OCI-LY1 (cell line): ENCODE data around the gene SYK.

ENCODE experiments used
- H2AFZ ChIP-seq: fragments of 200-600 bp; sonication (generic), shearing (Covaris generic); 2 replicates; pipeline ENCODE4 v1.6.0; 2014; ENCODE audit warnings: antibody characterized with exemption, mild to moderate bottlenecking, low read length
- H3F3A ChIP-seq: fragments of 200-600 bp; sonication (generic), shearing (Covaris generic); 2 replicates; pipeline ENCODE4 v1.6.0; 2014; ENCODE audit warnings: mild to moderate bottlenecking, antibody characterized with exemption, low read length, moderate library complexity; ENCODE audit not compliant: insufficient read depth
- H3K27ac ChIP-seq: fragments of 200-600 bp; sonication (generic); 2 replicates; pipeline ENCODE4 v1.5.1; 2014; ENCODE audit warnings: low read length, mixed run types, mild to moderate bottlenecking, low read depth; ENCODE audit not compliant: poor library complexity, severe bottlenecking
- H3K27me3 ChIP-seq: fragments of 200-600 bp; sonication (generic); 2 replicates; pipeline ENCODE4 v1.6.0; 2014; ENCODE audit warnings: antibody characterized with exemption, mild to moderate bottlenecking, low read length, moderate library complexity; ENCODE audit not compliant: insufficient read depth
- H3K36me3 ChIP-seq: fragments of 200-600 bp; sonication (generic); 2 replicates; pipeline ENCODE4 v1.6.1; 2014; ENCODE audit warnings: mild to moderate bottlenecking, antibody characterized with exemption, low read length, moderate library complexity, mixed read lengths; ENCODE audit not compliant: insufficient read depth
- H3K4me1 ChIP-seq: fragments of 200-600 bp; sonication (generic); 2 replicates; pipeline ENCODE4 v1.5.1; 2014; ENCODE audit warnings: mild to moderate bottlenecking, low read length, moderate library complexity; ENCODE audit not compliant: insufficient read depth, severe bottlenecking
- H3K4me2 ChIP-seq: fragments of 200-600 bp; sonication (generic), shearing (Covaris generic); 2 replicates; pipeline ENCODE4 v1.6.1; 2014; ENCODE audit warnings: low read length
- H3K4me3 ChIP-seq: fragments of 200-600 bp; sonication (generic); 2 replicates; pipeline ENCODE4 v1.5.1; 2014; ENCODE audit warnings: low read length, low read depth, mild to moderate bottlenecking, mixed read lengths; ENCODE audit not compliant: poor library complexity, severe bottlenecking
- H3K79me2 ChIP-seq: fragments of 200-600 bp; shearing (Covaris generic); 2 replicates; pipeline ENCODE4 v1.6.1; 2016; ENCODE audit warnings: mixed run types, low read length, mixed read lengths; ENCODE audit not compliant: insufficient read depth
- H3K9ac ChIP-seq: fragments of 200-600 bp; sonication (generic), shearing (Covaris generic); 2 replicates; pipeline ENCODE4 v1.6.1; 2014; ENCODE audit warnings: mild to moderate bottlenecking, low read length, mixed read lengths
- H3K9me2 ChIP-seq: fragments of 200-600 bp; sonication (generic), shearing (Covaris generic); 2 replicates; pipeline ENCODE4 v1.6.1; 2014; ENCODE audit warnings: low read depth, mild to moderate bottlenecking, low read length, mixed read lengths
- H3K9me3 ChIP-seq: fragments of 200-600 bp; shearing (Covaris generic); 2 replicates; pipeline ENCODE4 v1.6.1; 2014; ENCODE audit warnings: low read length, mixed read lengths
- H4K20me1 ChIP-seq: fragments of 200-600 bp; sonication (generic), shearing (Covaris generic); 2 replicates; pipeline ENCODE4 v1.6.0; 2016; ENCODE audit warnings: mild to moderate bottlenecking, low read length; ENCODE audit not compliant: insufficient read depth
- EZH2 ChIP-seq: fragments of 200-600 bp; sonication (generic), shearing (Covaris generic); IDR thresholded peaks from 2 replicates; pipeline ENCODE4 v1.8.0; 2017; ENCODE audit warnings: borderline replicate concordance, mixed run types, mild to moderate bottlenecking, antibody characterized with exemption, low read length, moderate library complexity, mixed read lengths
- TF ChIP-seq, protein P1 (sequence below): fragments of 200-600 bp; sonication (generic), shearing (Covaris generic); IDR thresholded peaks from 2 replicates; pipeline ENCODE4 v1.5.1; 2017; ENCODE audit warnings: mild to moderate bottlenecking, antibody characterized with exemption, low read length, moderate library complexity, mixed read lengths

SYK gene

DNA sequence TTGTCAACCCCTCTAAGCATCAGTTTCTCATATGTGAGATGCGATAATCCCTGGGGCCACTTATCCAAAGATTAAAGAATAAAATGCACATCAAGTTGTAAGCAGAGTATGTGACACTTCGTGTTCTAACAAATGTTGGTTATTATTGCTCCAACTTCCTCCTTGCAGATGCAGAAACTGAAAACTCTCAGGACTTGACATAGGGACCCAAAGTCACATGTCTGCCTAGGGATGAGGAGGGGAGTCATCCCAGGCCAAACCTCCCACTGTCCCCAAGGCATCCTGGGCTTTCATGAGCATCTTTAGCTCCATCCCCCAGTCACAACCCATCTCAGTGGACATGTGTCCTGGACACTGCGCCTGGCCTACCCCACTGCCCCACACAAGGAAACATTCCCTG, 27.5 kb upstream of the SYK start:
- Histone ChIP-seq H3K9me2 (no peaks in the 10 kb centered on the region), H4K20me1 (no peaks in the 10 kb centered on the region), H3K4me3 (peak overlapping the region; percentile 27), H3K27me3 (no peaks in the 10 kb centered on the region), H2AFZ (no peak overlapping the region), H3K4me1 (peaks cover 66% of the 10 kb centered on the region), H3K27ac (peak overlapping the region; percentile 93), H3K36me3 (no peaks in the 10 kb centered on the region), H3K79me2 (no peaks in the 10 kb centered on the region), H3K9ac (peak overlapping the region; percentile 24; the same call in 1 of the 2 replicates), H3K4me2 (peak overlapping the region; percentile 48), H3K9me3 (peaks cover 5% of the 10 kb centered on the region; the same call in 1 of the 2 replicates), H3F3A (peaks cover 2% of the 10 kb centered on the region; the same call in 1 of the 2 replicates)
- TF ChIP-seq, protein P1, sequence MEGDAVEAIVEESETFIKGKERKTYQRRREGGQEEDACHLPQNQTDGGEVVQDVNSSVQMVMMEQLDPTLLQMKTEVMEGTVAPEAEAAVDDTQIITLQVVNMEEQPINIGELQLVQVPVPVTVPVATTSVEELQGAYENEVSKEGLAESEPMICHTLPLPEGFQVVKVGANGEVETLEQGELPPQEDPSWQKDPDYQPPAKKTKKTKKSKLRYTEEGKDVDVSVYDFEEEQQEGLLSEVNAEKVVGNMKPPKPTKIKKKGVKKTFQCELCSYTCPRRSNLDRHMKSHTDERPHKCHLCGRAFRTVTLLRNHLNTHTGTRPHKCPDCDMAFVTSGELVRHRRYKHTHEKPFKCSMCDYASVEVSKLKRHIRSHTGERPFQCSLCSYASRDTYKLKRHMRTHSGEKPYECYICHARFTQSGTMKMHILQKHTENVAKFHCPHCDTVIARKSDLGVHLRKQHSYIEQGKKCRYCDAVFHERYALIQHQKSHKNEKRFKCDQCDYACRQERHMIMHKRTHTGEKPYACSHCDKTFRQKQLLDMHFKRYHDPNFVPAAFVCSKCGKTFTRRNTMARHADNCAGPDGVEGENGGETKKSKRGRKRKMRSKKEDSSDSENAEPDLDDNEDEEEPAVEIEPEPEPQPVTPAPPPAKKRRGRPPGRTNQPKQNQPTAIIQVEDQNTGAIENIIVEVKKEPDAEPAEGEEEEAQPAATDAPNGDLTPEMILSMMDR = no peak
- no peak for TF ChIP-seq EZH2

DNA sequence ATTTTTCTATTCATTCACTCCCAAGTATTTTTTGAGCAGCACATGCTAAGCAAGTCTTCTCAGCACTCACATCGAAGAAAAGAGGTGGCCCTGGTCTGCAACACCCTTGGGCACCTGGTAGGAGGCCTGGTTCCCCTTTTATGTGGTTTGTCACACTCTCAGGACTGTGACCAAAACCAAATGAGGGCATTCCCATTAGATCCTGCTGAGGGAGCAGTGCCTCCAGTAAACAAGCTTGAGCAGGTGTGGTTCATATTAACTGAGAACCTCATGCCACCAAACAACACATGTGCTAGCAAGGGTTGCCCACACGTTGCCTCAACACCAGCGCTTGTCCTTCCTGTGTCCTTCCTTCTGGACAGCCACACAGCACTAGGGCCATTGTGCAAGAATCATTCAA, 26.9 kb upstream of the SYK start:
- no peak for TF ChIP-seq EZH2
- TF ChIP-seq, protein P1 = peak; percentile 52
- H3K4me2 ChIP-seq = peak overlapping the region; percentile 48
- H3K27ac ChIP-seq = peak overlapping the region; percentile 93

DNA sequence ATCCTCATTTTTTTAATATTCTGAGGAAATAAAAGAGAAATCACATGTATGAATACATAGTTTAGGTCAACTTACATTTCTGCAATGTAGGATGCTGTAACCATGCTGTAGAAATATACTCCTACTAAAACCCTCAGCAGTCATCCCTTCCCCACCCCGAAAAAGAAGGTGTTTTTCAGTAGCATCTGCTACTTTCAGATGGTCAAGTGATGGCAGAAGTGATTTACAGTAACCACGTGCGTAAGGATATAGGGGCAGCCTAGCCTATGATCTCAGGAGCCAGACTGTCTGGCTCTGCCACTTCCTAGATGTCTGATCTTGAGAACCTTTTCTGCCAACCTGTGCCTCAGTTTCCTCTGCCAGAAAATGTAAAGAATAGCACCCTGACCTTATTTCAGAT, 26.0 kb upstream of the SYK start:
- Histone ChIP-seq H3K9me2 (no peaks in the 10 kb centered on the region), H3K9me3 (no peaks in the 10 kb centered on the region), H3K27me3 (no peaks in the 10 kb centered on the region), H3K4me1 (peaks cover 52% of the 10 kb centered on the region), H3K27ac (peak overlapping the region; percentile 93), H3K4me3 (no peak overlapping the region), H3K36me3 (no peaks in the 10 kb centered on the region), H3F3A (peaks cover 2% of the 10 kb centered on the region; the same call in 1 of the 2 replicates), H3K9ac (no peak overlapping the region), H3K79me2 (no peaks in the 10 kb centered on the region), H3K4me2 (no peak overlapping the region), H4K20me1 (no peaks in the 10 kb centered on the region), H2AFZ (no peak overlapping the region)
- TF ChIP-seq, protein P1 = peak; percentile 20; the same call in 1 of the 2 replicates
- no peak for TF ChIP-seq EZH2

More for the DNA sequence above, 26.9 kb upstream of the SYK start:
- peaks cover 2% of the 10 kb centered on the region; the same call in 1 of the 2 replicates for H3F3A ChIP-seq
- H4K20me1 ChIP-seq = no peaks in the 10 kb centered on the region
- no peaks in the 10 kb centered on the region for H3K27me3 ChIP-seq
- no peaks in the 10 kb centered on the region for H3K9me2 ChIP-seq
- H3K36me3 ChIP-seq = no peaks in the 10 kb centered on the region
- H2AFZ ChIP-seq = no peak overlapping the region
- H3K79me2 ChIP-seq = no peaks in the 10 kb centered on the region
- peak overlapping the region; percentile 27 for H3K4me3 ChIP-seq
- peak overlapping the region; percentile 24; the same call in 1 of the 2 replicates for H3K9ac ChIP-seq
- no peaks in the 10 kb centered on the region for H3K9me3 ChIP-seq
- H3K4me1 ChIP-seq = peaks cover 62% of the 10 kb centered on the region
